ENCODE measurements around the gene ZPR1. TPM values are rescaled to one million over a fixed set of nuclear protein-coding genes. Genes with fewer than 3 reads are reported as not detected.

ZPR1 gene
- total and polyA plus RNA-seq, 9 donors: 33.8 to 44.4 (median 36.4) TPM

GRCh38 chr11:116792869-116793771 lies 5.3 kb upstream of the ZPR1 start:
- Histone ChIP-seq H3K27me3 (ENCODE audit: control insufficient read depth, insufficient read depth, low read length) (no peaks in the 10 kb centered on the region), H3K36me3 (ENCODE audit: control insufficient read depth, insufficient read depth, low read length) (no peaks in the 10 kb centered on the region), H3K9me3 (replicated peaks; ENCODE audit: control insufficient read depth, low read depth, low read length) (no peaks in the 10 kb centered on the region), H3K4me1 (ENCODE audit: control insufficient read depth, insufficient read depth, low read length) (peaks cover 12% of the 10 kb centered on the region), H3K4me3 (ENCODE audit: low read length) (no peak overlapping the region), H3K27ac (ENCODE audit: low read length) (no peak overlapping the region)
- DNase-seq: no peak
- WGBS (ENCODE audit: insufficient coverage): 70% methylated on average over 5 of the region's 8 CpGs

- Histone ChIP-seq H3K36me3 (ENCODE audit: control insufficient read depth, insufficient read depth, low read length) (no peaks in the 10 kb centered on the region), H3K4me3 (ENCODE audit: low read length) (no peak overlapping the region), H3K9me3 (replicated peaks; ENCODE audit: control insufficient read depth, low read depth, low read length) (no peaks in the 10 kb centered on the region), H3K27me3 (ENCODE audit: control insufficient read depth, insufficient read depth, low read length) (no peaks in the 10 kb centered on the region), H3K4me1 (ENCODE audit: control insufficient read depth, insufficient read depth, low read length) (peaks cover 13% of the 10 kb centered on the region), H3K27ac (ENCODE audit: low read length) (no peak overlapping the region)
- no peak for DNase-seq
- 53% methylated on average over 5 of the region's 8 CpGs for WGBS (ENCODE audit: insufficient coverage)
Observed at GRCh38 chr11:116792144-116792868, 4.5 kb upstream of the ZPR1 start.

- no peak for DNase-seq
- WGBS (ENCODE audit: insufficient coverage): 90% methylated on average over 6 of the region's 7 CpGs
- H3K27ac ChIP-seq (ENCODE audit: low read length): no peak within 1 kb of the TSS
- no peak within 1 kb of the TSS for H3K4me3 ChIP-seq (ENCODE audit: low read length)
- H3K4me1 ChIP-seq (ENCODE audit: control insufficient read depth, insufficient read depth, low read length): peaks cover 19% of the 10 kb centered on the region
- H3K27me3 ChIP-seq (ENCODE audit: control insufficient read depth, insufficient read depth, low read length): no peaks in the 10 kb centered on the region
- H3K36me3 ChIP-seq (ENCODE audit: control insufficient read depth, insufficient read depth, low read length): peaks cover under 1% of the 10 kb centered on the region
- H3K9me3 ChIP-seq (replicated peaks; ENCODE audit: control insufficient read depth, low read depth, low read length): no peaks in the 10 kb centered on the region
Observed at GRCh38 chr11:116791813-116792143, 4.0 kb upstream of the ZPR1 start, which contains the start of gene APOA5. Gene APOA5 (minus strand): TSS chr11:116791879. CDS start chr11:116791860, 19 bp downstream.

GRCh38 chr11:116791002-116791812 lies 3.4 kb upstream of the ZPR1 start:
- WGBS (ENCODE audit: insufficient coverage): 23% methylated on average over 25 of the region's 31 CpGs
- H3K27me3 ChIP-seq (ENCODE audit: control insufficient read depth, insufficient read depth, low read length): no peaks in the 10 kb centered on the region
- H3K36me3 ChIP-seq (ENCODE audit: control insufficient read depth, insufficient read depth, low read length): peaks cover 6% of the 10 kb centered on the region
- no peak overlapping the region for H3K4me3 ChIP-seq (ENCODE audit: low read length)
- peak; percentile 67 for DNase-seq
- no peak overlapping the region for H3K27ac ChIP-seq (ENCODE audit: low read length)
- H3K9me3 ChIP-seq (replicated peaks; ENCODE audit: control insufficient read depth, low read depth, low read length): no peaks in the 10 kb centered on the region
- H3K4me1 ChIP-seq (ENCODE audit: control insufficient read depth, insufficient read depth, low read length): peaks cover 20% of the 10 kb centered on the region

GRCh38 chr11:116790167-116791001 lies 2.6 kb upstream of the ZPR1 start:
- H3K4me3 ChIP-seq (ENCODE audit: low read length): no peak overlapping the region
- H3K4me1 ChIP-seq (ENCODE audit: control insufficient read depth, insufficient read depth, low read length): peaks cover 20% of the 10 kb centered on the region
- no peaks in the 10 kb centered on the region for H3K9me3 ChIP-seq (replicated peaks; ENCODE audit: control insufficient read depth, low read depth, low read length)
- DNase-seq: no peak
- 80% methylated on average over 53 of the region's 53 CpGs for WGBS (ENCODE audit: insufficient coverage)
- no peaks in the 10 kb centered on the region for H3K27me3 ChIP-seq (ENCODE audit: control insufficient read depth, insufficient read depth, low read length)
- no peak overlapping the region for H3K27ac ChIP-seq (ENCODE audit: low read length)
- peaks cover 13% of the 10 kb centered on the region for H3K36me3 ChIP-seq (ENCODE audit: control insufficient read depth, insufficient read depth, low read length)

GRCh38 chr11:116788975-116789374 lies 1.2 kb upstream of the ZPR1 start:
- peaks cover 20% of the 10 kb centered on the region for H3K4me1 ChIP-seq (ENCODE audit: control insufficient read depth, insufficient read depth, low read length)
- no peaks in the 10 kb centered on the region for H3K9me3 ChIP-seq (replicated peaks; ENCODE audit: control insufficient read depth, low read depth, low read length)
- H3K36me3 ChIP-seq (ENCODE audit: control insufficient read depth, insufficient read depth, low read length): peaks cover 27% of the 10 kb centered on the region
- no peak for DNase-seq
- 60% methylated on average over 1 of the region's 4 CpGs for WGBS (ENCODE audit: insufficient coverage)
- H3K27me3 ChIP-seq (ENCODE audit: control insufficient read depth, insufficient read depth, low read length): no peaks in the 10 kb centered on the region
- H3K4me3 ChIP-seq (ENCODE audit: low read length): no peak overlapping the region
- H3K27ac ChIP-seq (ENCODE audit: low read length): no peak overlapping the region

- DNase-seq: no peak
Observed at GRCh38 chr11:116788534-116788933, 711 bp upstream of the ZPR1 start.

GRCh38 chr11:116787436-116787785 lies 412 bp downstream of the ZPR1 start:
- no peak for DNase-seq
- WGBS (ENCODE audit: insufficient coverage): 1% methylated on average over 13 of the region's 15 CpGs
- H3K27me3 ChIP-seq (ENCODE audit: control insufficient read depth, insufficient read depth, low read length): no peaks in the 10 kb centered on the region
- H3K4me3 ChIP-seq (ENCODE audit: low read length): peak overlapping the region; percentile 88
- peaks cover 40% of the 10 kb centered on the region for H3K36me3 ChIP-seq (ENCODE audit: control insufficient read depth, insufficient read depth, low read length)
- H3K9me3 ChIP-seq (replicated peaks; ENCODE audit: control insufficient read depth, low read depth, low read length): no peaks in the 10 kb centered on the region
- peak overlapping the region; percentile 55 for H3K27ac ChIP-seq (ENCODE audit: low read length)
- peaks cover 20% of the 10 kb centered on the region for H3K4me1 ChIP-seq (ENCODE audit: control insufficient read depth, insufficient read depth, low read length)

More at GRCh38 chr11:116788534-116788933, 711 bp upstream of the ZPR1 start:
- Histone ChIP-seq H3K27me3 (ENCODE audit: control insufficient read depth, insufficient read depth, low read length) (no peaks in the 10 kb centered on the region), H3K4me3 (ENCODE audit: low read length) (peak overlapping the region; percentile 88), H3K9me3 (replicated peaks; ENCODE audit: control insufficient read depth, low read depth, low read length) (no peaks in the 10 kb centered on the region), H3K27ac (ENCODE audit: low read length) (peak overlapping the region; percentile 93), H3K4me1 (ENCODE audit: control insufficient read depth, insufficient read depth, low read length) (peaks cover 20% of the 10 kb centered on the region), H3K36me3 (ENCODE audit: control insufficient read depth, insufficient read depth, low read length) (peaks cover 29% of the 10 kb centered on the region)
- no CpG with 5 or more reads among the region's 4 CpGs for WGBS (ENCODE audit: insufficient coverage)

- WGBS (ENCODE audit: insufficient coverage): no CpG with 5 or more reads among the region's 5 CpGs
- H3K27me3 ChIP-seq (ENCODE audit: control insufficient read depth, insufficient read depth, low read length): no peaks in the 10 kb centered on the region
- H3K27ac ChIP-seq (ENCODE audit: low read length): peak overlapping the region; percentile 55
- no peaks in the 10 kb centered on the region for H3K9me3 ChIP-seq (replicated peaks; ENCODE audit: control insufficient read depth, low read depth, low read length)
- no peak for DNase-seq
- H3K4me3 ChIP-seq (ENCODE audit: low read length): peak overlapping the region; percentile 88
- H3K36me3 ChIP-seq (ENCODE audit: control insufficient read depth, insufficient read depth, low read length): peaks cover 43% of the 10 kb centered on the region
- H3K4me1 ChIP-seq (ENCODE audit: control insufficient read depth, insufficient read depth, low read length): peaks cover 20% of the 10 kb centered on the region
Observed at GRCh38 chr11:116786966-116787365, 857 bp downstream of the ZPR1 start.
